WERI-Rb-1 (cell line): ENCODE results near the gene CIZ1.

Source experiments
- DNase-seq: peaks from one replicate; pipeline ENCODE4 v3.0.0-alpha.2; 2020
- H3K27ac ChIP-seq: fragments of 250-450 bp; sonication (Bioruptor Pico); 2 replicates; pipeline ENCODE4 v1.5.1; 2020; ENCODE audit warnings: mild to moderate bottlenecking, moderate library complexity
- H3K27me3 ChIP-seq: fragments of 250-450 bp; sonication (Bioruptor Pico); 2 replicates; pipeline ENCODE4 v1.5.1; 2021; ENCODE audit warnings: mild to moderate bottlenecking, low read depth, moderate library complexity; ENCODE audit not compliant: insufficient read depth, severe bottlenecking
- H3K36me3 ChIP-seq: fragments of 250-450 bp; sonication (Bioruptor Pico); 2 replicates; pipeline ENCODE4 v1.5.1; 2020; ENCODE audit warnings: mild to moderate bottlenecking, moderate library complexity
- H3K4me3 ChIP-seq: 2 replicates; pipeline ENCODE4 v1.5.1; 2011; ENCODE audit warnings: low read depth, mild to moderate bottlenecking, control low read depth, low read length
- H3K9me3 ChIP-seq: fragments of 250-450 bp; sonication (Bioruptor Pico); 2 replicates; pipeline ENCODE4 v1.5.1; 2021; ENCODE audit warnings: mild to moderate bottlenecking, moderate library complexity; ENCODE audit not compliant: severe bottlenecking
- TF ChIP-seq, protein P1 (sequence below): IDR thresholded peaks from 2 replicates; pipeline ENCODE4 v1.5.1; 2011; ENCODE audit warnings: low read depth, mild to moderate bottlenecking, control low read depth, inconsistent platforms, low read length

Gene CIZ1

GRCh38 chr9:128163027-128163515, 28.3 kb downstream of the CIZ1 start:
- H3K27me3 ChIP-seq, result no peaks in the 10 kb centered on the region
- no peak overlapping the region for H3K4me3 ChIP-seq
- DNase-seq, result no peak
- H3K36me3 ChIP-seq, result peaks cover 65% of the 10 kb centered on the region
- TF ChIP-seq, protein P1, sequence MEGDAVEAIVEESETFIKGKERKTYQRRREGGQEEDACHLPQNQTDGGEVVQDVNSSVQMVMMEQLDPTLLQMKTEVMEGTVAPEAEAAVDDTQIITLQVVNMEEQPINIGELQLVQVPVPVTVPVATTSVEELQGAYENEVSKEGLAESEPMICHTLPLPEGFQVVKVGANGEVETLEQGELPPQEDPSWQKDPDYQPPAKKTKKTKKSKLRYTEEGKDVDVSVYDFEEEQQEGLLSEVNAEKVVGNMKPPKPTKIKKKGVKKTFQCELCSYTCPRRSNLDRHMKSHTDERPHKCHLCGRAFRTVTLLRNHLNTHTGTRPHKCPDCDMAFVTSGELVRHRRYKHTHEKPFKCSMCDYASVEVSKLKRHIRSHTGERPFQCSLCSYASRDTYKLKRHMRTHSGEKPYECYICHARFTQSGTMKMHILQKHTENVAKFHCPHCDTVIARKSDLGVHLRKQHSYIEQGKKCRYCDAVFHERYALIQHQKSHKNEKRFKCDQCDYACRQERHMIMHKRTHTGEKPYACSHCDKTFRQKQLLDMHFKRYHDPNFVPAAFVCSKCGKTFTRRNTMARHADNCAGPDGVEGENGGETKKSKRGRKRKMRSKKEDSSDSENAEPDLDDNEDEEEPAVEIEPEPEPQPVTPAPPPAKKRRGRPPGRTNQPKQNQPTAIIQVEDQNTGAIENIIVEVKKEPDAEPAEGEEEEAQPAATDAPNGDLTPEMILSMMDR, result no peak
- no peaks in the 10 kb centered on the region for H3K9me3 ChIP-seq
- H3K27ac ChIP-seq, result no peak overlapping the region

GRCh38 chr9:128162215-128163026, 29.0 kb downstream of the CIZ1 start:
- no peak for DNase-seq
- Histone ChIP-seq H3K9me3 (no peaks in the 10 kb centered on the region), H3K36me3 (peaks cover 58% of the 10 kb centered on the region), H3K4me3 (no peak overlapping the region), H3K27ac (no peak overlapping the region), H3K27me3 (no peaks in the 10 kb centered on the region)
- TF ChIP-seq, protein P1, result no peak

DNA sequence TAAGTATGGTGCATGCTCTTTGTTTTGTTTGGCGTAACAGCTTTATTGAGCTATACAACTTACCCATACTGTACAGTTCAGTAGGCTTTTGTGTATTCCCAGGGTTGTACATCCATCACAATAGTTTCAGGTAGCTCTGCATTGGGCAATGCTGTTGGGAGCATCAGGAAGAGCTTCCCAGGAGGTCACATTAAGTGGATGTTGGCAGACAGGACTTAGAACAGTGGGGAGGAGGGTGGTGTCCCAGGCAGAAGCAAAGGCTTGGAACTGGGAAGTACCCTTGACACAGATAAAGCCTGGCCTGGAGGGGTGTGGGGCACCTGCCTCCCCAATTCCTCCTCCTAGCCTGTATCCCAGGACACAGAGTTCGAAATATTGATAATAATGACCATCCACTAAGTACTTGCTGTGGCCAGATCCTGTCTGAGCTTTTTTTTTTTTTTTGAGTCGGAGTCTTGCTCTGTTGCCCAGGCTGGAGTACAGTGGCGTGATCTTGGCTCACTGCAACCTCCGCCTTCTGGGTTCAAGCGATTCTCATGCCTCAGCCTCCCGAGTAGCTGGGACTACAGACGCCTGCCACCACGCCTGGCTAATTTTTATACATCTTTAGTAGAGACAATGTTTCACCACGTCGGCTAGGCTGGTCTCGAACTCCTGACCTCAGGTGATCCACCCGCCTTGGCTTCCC, 30.0 kb downstream of the CIZ1 start:
- TF ChIP-seq, protein P1, result no peak
- H3K27ac ChIP-seq, result no peak overlapping the region
- no peaks in the 10 kb centered on the region for H3K27me3 ChIP-seq
- DNase-seq, result no peak
- no peak overlapping the region for H3K4me3 ChIP-seq
- H3K9me3 ChIP-seq, result no peaks in the 10 kb centered on the region
- H3K36me3 ChIP-seq, result peaks cover 48% of the 10 kb centered on the region

DNA sequence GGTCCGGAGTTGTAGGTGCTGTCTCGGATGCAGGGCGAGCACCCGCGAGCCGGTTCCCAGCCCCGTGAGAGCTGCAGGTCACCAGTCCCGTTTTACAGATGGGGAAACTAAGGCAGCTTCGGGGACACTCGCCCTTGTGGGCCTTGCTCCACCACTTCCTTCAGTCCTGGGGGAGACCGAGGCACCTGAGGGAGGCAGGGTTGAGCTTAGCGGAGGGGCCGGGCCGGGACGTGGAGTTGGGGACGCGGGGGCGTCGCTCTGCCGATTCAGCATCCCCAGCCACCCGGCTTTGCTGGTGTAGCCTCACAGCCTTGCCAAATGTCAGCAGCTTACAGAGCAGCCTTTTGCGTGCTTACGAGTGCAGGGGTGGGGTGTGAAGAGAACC, 30.8 kb downstream of the CIZ1 start:
- Histone ChIP-seq H3K27me3 (no peaks in the 10 kb centered on the region), H3K9me3 (no peaks in the 10 kb centered on the region), H3K36me3 (peaks cover 40% of the 10 kb centered on the region), H3K4me3 (peak overlapping the region; percentile 64), H3K27ac (peak overlapping the region; percentile 83)
- TF ChIP-seq, protein P1, result no peak
- DNase-seq, result peak; percentile 54

DNA sequence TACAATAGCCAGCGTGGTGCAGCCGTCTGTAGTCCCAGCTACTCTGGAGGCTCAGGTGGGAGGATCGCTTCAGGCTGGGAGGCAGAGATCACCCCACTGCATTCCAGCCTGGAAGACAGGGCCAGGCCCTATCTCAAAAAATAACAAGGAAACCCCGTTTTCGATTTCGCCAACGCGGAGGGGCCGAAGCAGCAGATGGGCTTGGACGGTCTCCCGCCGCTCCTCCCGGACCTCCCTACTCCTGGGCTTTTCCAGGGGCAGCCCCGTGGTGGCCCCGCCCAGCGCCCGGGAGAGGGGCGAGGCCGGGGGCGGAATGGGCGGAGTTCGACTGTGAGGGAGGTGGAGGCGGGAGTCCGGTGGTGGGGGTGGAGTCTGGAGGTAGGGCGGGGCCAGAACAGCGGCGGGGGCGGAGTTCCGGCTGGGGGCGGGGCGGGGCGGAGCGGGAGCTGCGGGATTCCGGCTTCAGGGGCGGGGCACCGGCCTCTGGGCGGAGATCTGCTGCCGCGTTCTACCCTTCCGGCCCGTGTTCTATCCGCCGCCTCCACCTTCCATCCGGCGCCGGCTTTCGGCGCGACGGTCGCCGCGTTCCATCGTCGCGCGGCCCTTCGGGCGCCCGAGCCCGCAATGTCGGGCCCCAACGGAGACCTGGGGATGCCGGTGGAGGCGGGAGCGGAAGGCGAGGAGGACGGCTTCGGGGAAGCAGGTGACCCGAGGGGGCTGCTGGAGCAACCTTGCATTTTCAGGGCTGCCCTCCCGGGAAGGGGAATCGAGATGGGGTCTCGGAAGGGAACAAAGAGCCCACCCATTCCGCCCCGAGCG, 31.4 kb downstream of the CIZ1 start, which contains the start of gene BBLN:
Gene BBLN, plus strand, starts transcription at position 482 of the 819 bp plus-strand sequence. Its CDS starts 143 bp downstream, at position 625.
- H3K4me3 ChIP-seq, result peak within 1 kb of the TSS; percentile 64
- H3K36me3 ChIP-seq, result peaks cover 34% of the 10 kb centered on the region
- peak; percentile 98 for DNase-seq
- TF ChIP-seq, protein P1, result no peak
- H3K27ac ChIP-seq, result peak within 1 kb of the TSS; percentile 83
- no peaks in the 10 kb centered on the region for H3K27me3 ChIP-seq
- H3K9me3 ChIP-seq, result no peaks in the 10 kb centered on the region
